Activated T-cell treated with anti-CD3 and anti-CD28 coated beads for 1 hour (primary cell): Measurements from ENCODE around the gene ZNF213.

Source experiments
- DNase-seq: peaks from one replicate; pipeline ENCODE4 v3.0.0-alpha.2; 2020; ENCODE audit warnings: low read depth

The ZNF213 gene

GRCh38 chr16:3101018-3101840, 33.6 kb upstream of the ZNF213 start:
- no peak for DNase-seq

GRCh38 chr16:3101841-3102470, 32.9 kb upstream of the ZNF213 start:
- DNase-seq: no peak

- peak; percentile 84 for DNase-seq
These were observed 28.5 kb upstream of the ZNF213 start for GRCh38 chr16:3106205-3106928.

- DNase-seq: no peak
These were observed 22.6 kb upstream of the ZNF213 start, which contains the start of gene ZNF205 for GRCh38 chr16:3112058-3112880. Gene ZNF205, plus strand, starts transcription at chr16:3112586. Its CDS starts 845 bp downstream, at chr16:3113431.

- DNase-seq: no peak
These were observed 21.8 kb upstream of the ZNF213 start for GRCh38 chr16:3112881-3113574.

- DNase-seq: no peak
These were observed 20.9 kb upstream of the ZNF213 start for GRCh38 chr16:3113765-3114479.

- no peak for DNase-seq
These were observed 19.8 kb upstream of the ZNF213 start for GRCh38 chr16:3115003-3115402.

- no peak for DNase-seq
These were observed 19.3 kb upstream of the ZNF213 start for GRCh38 chr16:3115561-3115960.

GRCh38 chr16:3118204-3118790, 16.5 kb upstream of the ZNF213 start:
- DNase-seq: no peak

GRCh38 chr16:3118846-3119245, 16.0 kb upstream of the ZNF213 start:
- DNase-seq: no peak

- DNase-seq: no peak
These were observed 15.5 kb upstream of the ZNF213 start for GRCh38 chr16:3119286-3119685.

- DNase-seq: no peak
These were observed 15.0 kb upstream of the ZNF213 start for GRCh38 chr16:3119701-3120408.

- no peak for DNase-seq
These were observed 14.4 kb upstream of the ZNF213 start for GRCh38 chr16:3120435-3120834.

- DNase-seq: no peak
These were observed 12.9 kb upstream of the ZNF213 start for GRCh38 chr16:3121851-3122467.

GRCh38 chr16:3122926-3123570, 11.8 kb upstream of the ZNF213 start:
- DNase-seq: no peak

GRCh38 chr16:3123986-3124886, 10.6 kb upstream of the ZNF213 start:
- DNase-seq: peak; percentile 97

- no peak for DNase-seq
These were observed 7.1 kb upstream of the ZNF213 start for GRCh38 chr16:3127745-3128144.
